ENCODE measurements around the gene RIN3.

RIN3 gene

DNA sequence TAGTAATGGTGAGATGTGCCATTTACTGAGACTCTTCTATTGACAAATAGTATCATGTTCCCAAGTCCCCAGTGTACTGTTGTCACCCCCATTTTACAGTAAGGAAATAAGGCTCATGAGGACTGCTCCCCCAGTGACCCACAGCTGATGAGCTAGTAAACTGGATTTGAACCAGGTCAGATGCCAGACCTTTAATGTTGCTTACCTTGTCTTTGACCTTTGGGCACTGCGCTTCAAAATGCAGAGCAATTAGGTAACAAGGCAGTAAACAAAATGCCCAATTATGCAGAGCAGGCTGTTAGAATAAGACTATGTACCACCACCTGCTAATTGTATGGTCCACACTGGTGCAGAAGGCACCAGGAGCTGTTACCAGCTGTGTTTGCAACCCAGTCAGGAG, 38.5 kb upstream of the RIN3 start:
- CTCF ChIA-PET: interaction anchor here (5.6 kb wide), 1 partner anchor 16 kb away, joined by 39 read pairs; no protein-coding TSS in a partner anchor
- TF ChIP-seq, protein P1, sequence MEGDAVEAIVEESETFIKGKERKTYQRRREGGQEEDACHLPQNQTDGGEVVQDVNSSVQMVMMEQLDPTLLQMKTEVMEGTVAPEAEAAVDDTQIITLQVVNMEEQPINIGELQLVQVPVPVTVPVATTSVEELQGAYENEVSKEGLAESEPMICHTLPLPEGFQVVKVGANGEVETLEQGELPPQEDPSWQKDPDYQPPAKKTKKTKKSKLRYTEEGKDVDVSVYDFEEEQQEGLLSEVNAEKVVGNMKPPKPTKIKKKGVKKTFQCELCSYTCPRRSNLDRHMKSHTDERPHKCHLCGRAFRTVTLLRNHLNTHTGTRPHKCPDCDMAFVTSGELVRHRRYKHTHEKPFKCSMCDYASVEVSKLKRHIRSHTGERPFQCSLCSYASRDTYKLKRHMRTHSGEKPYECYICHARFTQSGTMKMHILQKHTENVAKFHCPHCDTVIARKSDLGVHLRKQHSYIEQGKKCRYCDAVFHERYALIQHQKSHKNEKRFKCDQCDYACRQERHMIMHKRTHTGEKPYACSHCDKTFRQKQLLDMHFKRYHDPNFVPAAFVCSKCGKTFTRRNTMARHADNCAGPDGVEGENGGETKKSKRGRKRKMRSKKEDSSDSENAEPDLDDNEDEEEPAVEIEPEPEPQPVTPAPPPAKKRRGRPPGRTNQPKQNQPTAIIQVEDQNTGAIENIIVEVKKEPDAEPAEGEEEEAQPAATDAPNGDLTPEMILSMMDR (IDR thresholded peaks at IDR 0.05; ENCODE audit: insufficient read depth, low read length, missing control alignments): no peak
- no peak overlapping the region for H3K4me3 ChIP-seq (ENCODE audit: low read depth, low read length)
- DNase-seq (ENCODE audit: low read depth, low spot score): no peak
- POLR2A ChIA-PET: no interaction called here

DNA sequence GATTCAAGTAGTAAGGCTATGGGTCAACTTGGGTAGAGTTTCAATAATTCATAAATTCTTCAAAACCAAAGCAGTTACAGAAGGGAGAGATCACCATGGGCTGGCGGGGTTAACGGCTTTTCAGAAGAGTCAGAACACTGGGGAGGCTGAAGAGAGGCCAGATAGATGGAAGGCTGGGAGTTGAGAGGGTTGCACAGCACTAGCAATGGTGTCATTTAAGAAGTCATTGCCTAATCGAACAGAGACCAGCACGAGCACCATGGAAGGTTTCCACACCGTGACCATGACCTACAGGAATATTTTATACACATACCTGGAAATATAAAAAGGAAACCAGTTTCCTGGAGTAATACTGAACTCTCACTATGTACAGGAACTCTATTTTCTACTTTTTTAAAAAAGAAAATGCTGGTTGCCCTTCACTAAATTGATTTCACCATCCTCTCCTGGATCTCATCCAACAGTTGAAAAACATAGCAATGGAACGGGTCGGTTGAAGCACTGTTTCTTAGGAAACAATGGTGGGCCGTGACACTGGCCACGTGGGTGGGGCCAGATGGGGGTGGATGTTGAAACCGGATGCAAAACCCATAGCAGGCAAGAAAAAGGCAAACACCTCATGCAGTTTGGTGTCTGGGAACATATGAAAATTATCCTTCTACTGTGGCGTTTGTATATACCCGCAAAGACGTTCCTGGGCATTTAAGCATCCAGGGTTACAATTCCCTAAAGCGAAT, 38.0 kb upstream of the RIN3 start:
- ChIA-PET POLR2A (no interaction called here), CTCF (interaction anchor here (1.0 to 5.6 kb wide), 2 partner anchors 16 to 211 kb away, joined by 3 to 39 read pairs; no protein-coding TSS in a partner anchor)
- no peak for DNase-seq (ENCODE audit: low read depth, low spot score)
- H3K4me3 ChIP-seq (ENCODE audit: low read depth, low read length): no peak overlapping the region
- TF ChIP-seq, protein P1 (IDR thresholded peaks at IDR 0.05; ENCODE audit: insufficient read depth, low read length, missing control alignments): no peak

DNA sequence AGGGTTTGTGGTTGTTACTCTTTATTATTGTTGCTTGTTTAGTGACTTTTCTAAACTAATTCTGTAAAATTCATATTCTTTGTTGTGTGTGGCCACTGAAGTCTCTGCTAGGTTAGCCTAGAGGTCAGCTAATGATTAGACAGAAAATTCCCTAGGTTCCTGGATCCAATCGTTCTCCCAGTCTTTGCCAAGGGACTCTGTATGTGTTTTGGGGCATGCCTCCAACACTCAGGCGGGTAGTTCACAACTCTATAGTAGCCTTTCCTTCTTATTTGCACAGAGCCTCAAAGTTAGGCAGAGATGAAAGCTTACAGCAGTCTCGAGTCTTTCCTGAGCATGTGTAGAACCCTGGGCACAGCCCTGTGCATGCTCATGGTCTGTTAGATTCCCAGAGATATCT, 32.7 kb upstream of the RIN3 start:
- H3K4me3 ChIP-seq (ENCODE audit: low read depth, low read length): no peak overlapping the region
- ChIA-PET POLR2A (no interaction called here), CTCF (interaction anchor here (0.8 to 2.5 kb wide), 7 partner anchors 10 to 358 kb away, joined by 3 to 11 read pairs (median 3); partner anchors contain the start of gene CPSF2)
- TF ChIP-seq, protein P1 (IDR thresholded peaks at IDR 0.05; ENCODE audit: insufficient read depth, low read length, missing control alignments): no peak
- DNase-seq (ENCODE audit: low read depth, low spot score): no peak

DNA sequence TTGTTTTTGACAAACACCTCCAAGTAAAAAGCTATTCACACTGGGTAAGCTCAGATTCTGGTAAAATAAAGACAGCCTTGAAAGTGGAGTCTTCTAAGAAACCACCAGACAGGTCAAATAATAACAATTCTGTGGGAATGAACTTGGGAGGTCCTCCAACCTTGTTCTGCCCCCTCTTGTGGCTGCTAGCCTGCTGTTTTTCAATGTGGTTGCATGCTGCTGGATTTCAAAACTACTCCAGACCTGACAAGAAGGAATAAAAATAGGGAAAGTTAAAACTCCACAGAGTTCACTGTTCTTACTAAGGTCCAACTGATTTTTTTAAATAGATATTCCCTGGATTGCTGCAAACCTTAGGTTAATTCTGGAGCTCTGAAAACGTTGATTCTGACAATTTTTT, 32.2 kb upstream of the RIN3 start:
- TF ChIP-seq, protein P1 (IDR thresholded peaks at IDR 0.05; ENCODE audit: insufficient read depth, low read length, missing control alignments): peak; percentile 37
- ChIA-PET CTCF (interaction anchor here (0.7 to 2.5 kb wide), 8 partner anchors 8 to 359 kb away, joined by 3 to 11 read pairs (median 3); partner anchors contain the start of gene CPSF2), POLR2A (no interaction called here)
- DNase-seq (ENCODE audit: low read depth, low spot score): no peak
- H3K4me3 ChIP-seq (ENCODE audit: low read depth, low read length): no peak overlapping the region

GRCh38 chr14:92481811-92482555, 31.6 kb upstream of the RIN3 start:
- H3K4me3 ChIP-seq (ENCODE audit: low read depth, low read length): no peak overlapping the region
- ChIA-PET CTCF (interaction anchor here (0.7 to 2.5 kb wide), 6 partner anchors 8 to 350 kb away, joined by 3 to 11 read pairs (median 3); no protein-coding TSS in a partner anchor), POLR2A (no interaction called here)
- DNase-seq (ENCODE audit: low read depth, low spot score): no peak
- TF ChIP-seq, protein P1 (IDR thresholded peaks at IDR 0.05; ENCODE audit: insufficient read depth, low read length, missing control alignments): no peak
